GM18520 (cell line): ENCODE results near the gene CHEK2.
"Not testable (repeated sequence)": the region's sequence is repeated elsewhere in the genome, so short reads cannot be mapped to it uniquely, and the experiment has no call there.

ENCODE experiments used
- ATAC-seq: cut with Tn5 transposase; IDR thresholded peaks from one replicate; pipeline ENCODE4 v1.9.1; 2021; ENCODE audit not compliant: unreplicated experiment

The CHEK2 gene

GRCh38 chr22:28741785-28742561 is at the start of gene CHEK2, which contains the start of gene HSCB:
TSS of gene CHEK2 (minus strand) at chr22:28741820. CDS start at chr22:28734721, 7,099 bp downstream.
TSS of gene HSCB (plus strand) at chr22:28742039. CDS start at chr22:28742096, 57 bp downstream.
- ATAC-seq: peak; percentile 92

- no peak for ATAC-seq
Measured at GRCh38 chr22:28791124-28791523, 49.5 kb upstream of the CHEK2 start.

GRCh38 chr22:28788601-28789000 is 47.0 kb upstream of the CHEK2 start:
- ATAC-seq: no peak

DNA sequence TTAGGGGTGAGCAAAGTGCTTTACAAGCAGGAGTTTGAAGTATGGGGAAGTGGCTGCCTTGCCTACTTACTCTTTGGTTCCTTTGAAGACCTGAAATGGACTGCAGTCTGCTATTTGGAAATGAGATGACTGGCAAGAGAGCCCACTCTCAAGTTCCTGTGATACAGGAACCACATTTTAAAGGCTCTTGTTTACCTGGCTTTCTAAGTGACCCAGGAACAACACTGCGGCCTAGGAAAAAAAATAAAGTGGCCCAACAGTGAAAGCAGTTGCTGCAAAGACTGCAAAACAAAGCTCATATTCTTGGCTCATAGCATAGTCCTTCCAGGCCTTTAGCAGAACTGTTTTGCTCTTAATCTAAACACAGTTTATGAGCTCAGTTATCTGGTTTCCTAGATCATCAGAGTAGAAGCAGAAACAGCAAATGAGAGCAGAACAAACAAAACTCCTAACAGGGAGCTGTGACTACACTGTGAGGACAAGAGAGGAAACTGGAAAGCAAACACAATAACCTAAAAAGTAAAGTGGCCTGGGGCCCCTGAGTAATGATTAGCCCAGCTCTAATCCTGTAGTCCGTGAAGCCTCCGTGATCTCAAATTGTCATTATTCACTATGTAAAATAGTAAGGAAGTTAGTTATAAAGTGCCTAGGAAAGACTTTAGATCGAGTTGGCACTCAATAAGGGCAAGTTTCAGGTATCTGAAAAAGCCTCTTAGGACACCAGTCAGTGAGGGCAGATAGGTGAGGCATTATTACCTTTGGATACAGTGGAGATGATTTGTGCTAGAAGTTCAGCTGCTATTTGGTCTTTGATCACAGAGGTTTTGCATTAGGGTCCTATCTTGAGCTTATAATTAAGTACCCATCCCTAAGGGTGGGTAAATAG is 42.4 kb upstream of the CHEK2 start:
- no peak for ATAC-seq

- no peak for ATAC-seq
Measured at GRCh38 chr22:28780296-28780695, 38.7 kb upstream of the CHEK2 start.

GRCh38 chr22:28779833-28780232 is 38.2 kb upstream of the CHEK2 start:
- no peak for ATAC-seq

- no peak for ATAC-seq
Measured at GRCh38 chr22:28774378-28774777, 32.8 kb upstream of the CHEK2 start.

GRCh38 chr22:28773461-28773867 is 31.8 kb upstream of the CHEK2 start:
- peak; percentile 18 for ATAC-seq

DNA sequence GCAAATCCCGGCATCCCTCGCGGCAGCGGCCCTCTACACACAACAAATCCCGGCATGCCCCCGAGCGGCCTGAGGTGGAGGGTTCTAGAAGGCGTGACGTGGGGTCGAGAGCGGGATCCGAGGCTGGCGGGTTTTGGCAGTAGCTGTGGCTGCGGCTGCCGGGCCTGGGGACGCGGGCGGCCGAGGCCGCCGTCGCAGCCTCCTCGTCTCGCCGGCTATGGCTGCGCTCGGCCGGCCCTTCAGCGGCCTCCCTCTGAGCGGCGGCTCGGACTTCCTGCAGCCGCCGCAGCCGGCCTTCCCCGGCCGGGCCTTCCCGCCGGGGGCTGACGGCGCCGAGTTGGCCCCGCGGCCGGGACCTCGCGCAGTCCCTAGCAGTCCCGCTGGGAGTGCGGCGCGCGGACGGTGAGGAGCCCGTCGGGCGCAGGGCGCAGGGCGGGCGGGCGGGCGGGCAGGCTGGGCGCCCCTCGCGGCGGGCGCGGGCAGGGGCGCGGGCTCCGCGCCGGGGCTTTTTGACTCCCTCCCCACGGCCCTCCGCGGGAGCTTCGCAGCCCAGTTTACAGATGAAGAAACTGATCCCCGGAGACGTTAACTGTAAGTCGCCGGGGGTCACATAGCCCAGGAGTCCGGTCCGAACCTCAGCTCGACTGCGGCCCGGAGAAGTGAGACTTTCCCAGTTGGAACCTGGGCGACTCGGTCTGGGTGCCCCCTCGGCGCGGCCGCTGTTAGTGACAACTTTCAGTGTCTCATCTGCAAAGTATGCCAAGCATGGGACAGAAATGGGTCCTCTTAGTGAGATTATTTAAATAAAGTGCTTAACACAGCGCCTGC is 31.2 kb upstream of the CHEK2 start, which contains the start of gene CCDC117:
CCDC117 (plus strand) TSS at position 63 of the 828 bp plus-strand sequence; CDS start at position 218, 155 bp downstream.
- peak; percentile 82 for ATAC-seq

DNA sequence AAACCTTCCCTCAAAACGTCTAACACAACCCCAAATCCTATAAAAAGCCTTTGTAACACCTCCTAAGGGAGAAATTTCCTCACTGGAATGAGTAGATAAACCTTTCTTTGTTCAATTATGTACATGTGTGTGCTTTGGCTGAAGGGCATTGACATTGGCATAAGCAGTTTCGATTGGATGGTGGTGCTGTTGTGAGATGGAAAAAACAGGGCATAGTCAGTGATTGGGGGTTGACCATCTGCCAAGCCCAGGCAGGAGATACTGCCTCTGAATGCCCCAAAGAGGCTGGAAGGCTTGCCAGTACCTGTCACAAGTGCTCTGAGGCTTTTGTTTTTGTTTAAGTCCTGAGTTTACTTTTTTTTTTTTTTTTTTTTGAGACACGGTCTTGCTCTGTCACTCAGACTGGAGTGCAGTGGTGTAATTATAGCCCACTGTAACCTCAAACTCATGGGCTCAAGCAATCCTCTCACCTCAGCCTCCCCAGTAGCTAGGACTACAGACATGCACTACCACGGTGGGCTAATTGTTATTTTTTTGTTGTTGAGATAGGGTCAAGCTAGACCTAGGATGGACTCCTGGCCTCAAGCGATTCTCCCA is 29.7 kb upstream of the CHEK2 start:
- no peak for ATAC-seq

DNA sequence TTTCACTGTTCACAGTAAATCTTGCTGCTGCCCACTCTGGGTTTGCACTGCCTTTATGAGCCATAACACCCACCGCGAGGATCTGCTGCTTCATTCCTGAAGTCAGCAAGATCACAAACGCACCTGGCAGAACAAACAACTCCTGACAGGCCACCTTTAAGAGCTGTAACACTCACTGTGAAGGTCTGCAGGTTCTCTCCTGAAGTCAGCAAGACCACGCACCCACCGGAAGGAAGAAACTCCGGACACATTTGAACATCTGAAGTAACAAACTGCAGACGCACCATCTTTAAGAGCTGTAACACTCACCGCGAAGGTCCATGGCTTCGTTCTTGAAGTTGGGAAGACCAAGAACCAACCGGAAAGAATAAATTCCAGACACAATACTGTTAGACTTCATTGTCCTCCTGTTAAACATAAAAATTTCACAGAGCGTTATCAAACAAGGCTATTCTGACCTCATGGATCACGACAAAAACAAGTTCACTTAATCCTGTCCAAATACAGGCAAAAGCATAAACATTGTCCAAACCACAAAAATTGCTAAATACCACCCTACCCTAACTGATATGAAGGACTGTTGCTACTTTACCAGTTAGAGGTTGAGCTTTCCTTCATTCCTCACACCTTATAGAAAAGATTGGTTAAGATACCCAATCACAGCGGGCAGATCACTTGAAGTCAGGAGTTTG is 27.9 kb upstream of the CHEK2 start:
- ATAC-seq: no peak

DNA sequence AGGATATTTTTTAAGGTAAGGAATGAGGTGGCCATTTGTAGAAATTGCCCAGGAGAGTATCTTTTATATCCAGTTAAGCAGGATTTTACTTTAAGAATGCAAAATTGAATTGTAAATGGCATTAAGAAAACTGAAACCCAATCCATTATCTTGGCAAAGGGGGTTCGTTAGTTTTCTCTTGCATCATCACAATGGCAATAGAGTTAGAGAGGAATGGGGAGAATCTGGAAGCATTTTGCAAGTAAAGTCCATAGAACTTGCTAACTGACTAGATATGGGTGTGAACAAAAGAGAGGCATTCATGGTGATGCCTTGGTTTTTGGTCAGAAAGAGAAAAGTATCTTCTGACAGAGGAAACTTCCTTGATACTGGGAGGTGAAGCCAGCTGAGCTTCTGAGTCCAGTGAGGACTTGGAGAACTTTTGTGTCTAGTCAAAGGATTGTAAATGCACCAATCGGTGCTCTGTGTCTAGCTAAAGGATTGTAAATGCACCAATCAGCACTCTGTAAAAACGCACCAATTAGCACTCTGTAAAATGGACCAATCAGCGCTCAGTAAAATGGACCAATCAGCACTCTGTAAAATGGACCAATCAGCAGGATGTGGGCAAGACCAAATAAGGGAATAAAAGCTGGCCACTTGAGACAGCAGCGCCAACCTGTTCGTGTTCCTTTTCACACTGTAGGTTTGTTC is 27.2 kb upstream of the CHEK2 start:
- ATAC-seq: no peak

DNA sequence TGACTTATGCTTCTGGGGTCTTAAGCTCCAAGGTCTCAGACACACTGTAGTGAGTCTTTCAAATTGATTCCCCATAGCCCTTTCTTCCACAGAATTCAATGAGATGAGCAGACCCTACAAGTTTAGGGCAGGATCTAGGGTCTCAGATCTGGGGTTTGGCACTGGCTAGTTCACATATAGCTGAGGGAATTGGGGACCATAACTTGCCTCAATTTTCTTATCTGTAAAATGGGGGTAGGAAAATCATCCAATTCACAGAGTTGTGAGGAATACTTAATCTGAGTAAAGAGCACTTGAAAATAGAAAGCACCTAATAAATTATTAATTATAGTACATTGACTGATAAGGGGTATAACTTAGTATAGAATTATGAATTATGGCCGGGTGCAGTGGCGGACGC is 25.0 kb upstream of the CHEK2 start:
- no peak for ATAC-seq

DNA sequence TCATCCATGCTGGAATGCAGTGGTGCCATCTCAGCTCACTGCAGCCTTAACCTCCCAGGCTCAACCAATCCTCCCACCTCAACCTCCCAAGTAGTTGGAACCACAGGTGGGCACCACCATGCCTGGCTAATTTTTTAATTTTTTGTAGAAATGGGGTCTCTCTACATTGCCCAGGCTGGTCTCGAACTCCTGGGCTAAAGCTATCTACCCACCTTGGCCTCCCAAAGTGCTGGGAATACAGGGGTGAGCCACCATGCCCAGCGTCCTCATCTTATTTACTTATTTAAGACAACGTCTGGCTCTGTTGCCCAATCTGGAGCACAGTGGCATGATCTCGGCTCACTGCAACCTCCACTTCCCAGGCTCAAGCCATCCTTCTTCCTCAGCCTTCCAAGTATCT is 20.4 kb upstream of the CHEK2 start:
- ATAC-seq: not testable (repeated sequence)

DNA sequence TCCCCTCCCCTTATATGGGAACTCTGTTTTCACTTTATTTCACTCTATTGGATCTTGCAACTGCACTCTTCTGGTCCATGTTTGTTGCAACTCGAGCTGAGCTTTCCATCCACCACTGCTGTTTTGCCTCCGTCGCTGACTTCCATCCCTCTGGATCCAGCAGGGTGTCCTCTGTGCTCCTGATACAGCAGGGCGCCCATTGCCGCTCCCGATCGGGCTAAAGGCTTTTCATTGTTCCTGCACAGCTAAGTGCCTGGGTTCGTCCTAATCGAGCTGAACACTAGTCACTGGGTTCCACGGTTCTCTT is 19.8 kb upstream of the CHEK2 start:
- no peak for ATAC-seq

- ATAC-seq: no peak
Measured at GRCh38 chr22:28759861-28760560, 18.4 kb upstream of the CHEK2 start.

- ATAC-seq: not testable (repeated sequence)
Measured at GRCh38 chr22:28754512-28754911, 12.9 kb upstream of the CHEK2 start.

GRCh38 chr22:28750471-28750881 is 8.9 kb upstream of the CHEK2 start:
- ATAC-seq: no peak

- ATAC-seq: no peak
Measured at GRCh38 chr22:28743852-28744251, 2.2 kb upstream of the CHEK2 start.
